ENCODE measurements around the gene AKTIP.
"Not testable (repeated sequence)": the region's sequence is repeated elsewhere in the genome, so short reads cannot be mapped to it uniquely, and the experiment has no call there.

Gene AKTIP

GRCh38 chr16:53515259-53515658 lies 12.2 kb upstream of the AKTIP start:
- DNase-seq: no peak

DNA sequence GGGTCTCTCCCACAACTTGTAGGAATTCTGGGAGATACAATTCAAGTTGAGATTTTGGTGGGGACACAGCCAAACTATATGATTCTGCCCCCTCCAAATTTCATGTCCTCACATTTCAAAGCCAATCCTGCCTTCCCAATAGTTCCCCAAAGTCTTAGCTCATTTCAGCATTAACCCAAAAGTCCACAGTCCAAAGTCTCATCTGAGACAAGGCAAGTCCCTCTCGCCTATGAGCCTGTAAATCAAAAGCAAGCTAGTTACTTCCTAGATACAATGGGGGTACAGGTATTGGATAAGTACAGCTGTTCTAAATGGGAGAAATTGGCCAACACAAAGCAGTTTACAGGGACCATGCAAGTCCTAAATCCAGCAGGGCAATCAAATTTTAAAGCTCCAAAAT lies 9.8 kb upstream of the AKTIP start:
- not testable (repeated sequence) for DNase-seq

DNA sequence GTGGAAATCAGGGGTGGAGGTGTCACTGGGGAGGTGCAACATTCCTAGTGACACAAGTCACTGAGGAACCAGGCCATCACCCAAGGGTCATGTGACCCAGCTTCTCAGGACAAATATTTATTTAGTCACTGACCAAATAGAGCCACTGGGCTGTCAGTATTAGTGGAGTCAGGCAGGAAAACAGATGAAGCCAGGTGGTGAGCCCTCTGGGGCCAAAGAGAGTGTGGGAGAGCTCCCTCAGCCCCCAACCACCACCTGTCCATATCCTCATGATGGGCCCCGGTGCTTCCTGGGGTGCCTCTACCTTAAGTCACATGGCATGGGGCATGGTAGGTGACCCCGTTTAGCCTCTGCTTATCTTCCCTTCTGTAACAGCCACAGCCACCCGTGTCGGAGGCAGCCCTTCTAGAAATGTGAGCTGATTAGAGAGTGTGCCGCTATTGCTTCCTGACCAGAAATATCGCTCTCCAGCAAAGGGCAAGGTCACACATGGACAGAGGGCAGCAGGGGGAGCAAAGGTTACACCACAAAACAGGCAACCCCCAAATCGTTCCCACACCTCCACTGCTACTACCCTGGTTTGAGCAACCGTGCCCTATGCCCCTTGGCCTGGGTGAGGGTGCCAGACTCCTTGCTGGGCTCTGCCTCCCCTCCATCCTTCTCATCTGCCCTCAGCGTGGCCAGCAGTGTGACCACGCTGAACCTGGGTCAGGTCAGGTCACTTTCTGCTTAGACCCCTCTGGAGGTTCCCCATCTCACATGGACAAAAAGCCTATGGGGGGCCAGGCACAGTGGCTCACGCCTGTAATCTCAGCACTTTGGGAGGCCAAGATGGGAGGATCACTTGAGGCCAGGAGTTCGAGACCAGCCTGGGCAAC lies 8.6 kb upstream of the AKTIP start:
- no peak for DNase-seq

DNA sequence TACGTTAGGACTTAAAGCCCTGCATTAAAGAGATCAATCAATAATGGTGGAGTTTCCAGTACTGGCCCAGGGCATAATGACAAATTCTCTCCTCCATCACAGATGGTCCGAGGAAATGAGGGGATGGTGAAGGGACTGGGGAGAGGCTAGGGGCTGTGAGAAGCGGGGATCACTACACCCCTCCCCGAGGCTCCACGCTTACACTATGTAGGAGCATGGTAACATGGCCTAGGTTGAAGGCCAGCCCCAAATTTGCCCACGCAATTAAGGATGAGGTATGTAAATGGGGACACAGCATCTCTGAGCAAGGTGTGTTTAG lies 8.0 kb upstream of the AKTIP start:
- no peak for DNase-seq

- DNase-seq: no peak
Observed at GRCh38 chr16:53510704-53511070, 7.7 kb upstream of the AKTIP start.

DNA sequence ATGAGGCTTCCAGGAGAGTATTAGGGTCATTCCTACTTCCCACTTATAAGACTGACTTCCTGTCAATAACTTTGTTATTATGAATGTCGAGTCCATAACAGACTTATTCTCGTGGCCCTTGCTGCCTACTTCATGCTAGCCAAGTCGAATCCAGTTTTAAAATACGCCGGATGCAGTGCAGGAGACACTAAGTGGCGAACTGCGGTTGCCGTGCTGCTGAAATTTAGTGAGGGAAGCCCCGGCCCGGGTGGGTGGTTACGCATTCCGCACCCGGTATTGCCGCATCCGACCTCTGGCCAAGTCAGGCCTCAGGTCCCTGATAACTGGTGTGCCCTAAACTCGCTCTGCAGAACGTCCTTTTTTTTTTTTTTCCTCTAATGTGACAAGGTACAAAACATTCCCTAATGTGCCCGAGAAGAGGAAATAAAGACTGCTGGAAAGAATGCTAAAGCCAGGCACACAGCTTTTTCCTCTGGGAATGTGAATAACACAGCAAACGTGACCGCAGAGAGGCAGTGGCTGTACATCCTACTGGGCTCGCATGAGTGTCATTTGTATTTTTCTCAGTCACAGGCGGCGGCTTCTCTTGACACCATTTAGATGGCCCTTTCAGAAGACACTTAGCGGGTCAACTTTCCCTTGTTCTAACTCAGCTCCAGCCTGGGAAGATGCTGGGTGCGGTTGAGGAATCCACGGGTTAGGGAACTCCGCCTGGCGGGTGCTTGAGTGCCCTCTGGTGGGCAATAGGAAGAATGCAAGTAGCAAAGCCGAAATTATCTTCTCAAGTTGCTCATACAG lies 7.1 kb upstream of the AKTIP start:
- DNase-seq: no peak

DNA sequence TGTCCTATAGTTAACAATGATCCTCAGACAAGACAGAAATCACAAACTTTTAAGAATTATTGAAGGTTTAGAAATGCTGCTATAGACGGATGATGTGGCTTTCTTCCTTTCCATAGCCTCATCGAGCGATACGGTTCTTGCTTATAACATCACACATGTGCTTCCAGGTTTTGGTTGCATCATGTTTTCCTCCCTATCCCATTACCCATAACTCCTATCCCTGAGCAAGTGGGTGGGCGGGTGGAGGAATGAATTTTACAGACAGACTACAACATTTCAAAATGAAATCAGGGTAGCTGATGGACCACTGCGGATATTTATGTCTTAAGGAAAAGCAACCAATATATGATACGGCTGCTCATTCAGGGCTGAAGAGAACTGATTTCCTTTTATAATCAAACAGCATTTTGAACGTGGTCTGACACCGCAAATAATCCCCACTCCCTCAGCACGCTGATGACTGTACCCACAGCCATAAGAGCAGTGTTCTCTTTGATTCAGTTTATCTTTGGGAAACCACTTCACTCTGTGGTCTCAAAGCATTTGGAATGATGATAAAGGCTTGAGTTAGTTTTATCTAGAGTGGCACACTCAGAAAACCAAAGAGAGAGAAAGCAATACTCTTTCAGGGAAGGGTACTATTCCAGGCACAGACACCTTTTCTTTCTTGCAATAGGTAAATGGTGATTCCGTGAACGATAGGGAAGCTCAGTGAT lies 4.6 kb upstream of the AKTIP start:
- DNase-seq: no peak

DNA sequence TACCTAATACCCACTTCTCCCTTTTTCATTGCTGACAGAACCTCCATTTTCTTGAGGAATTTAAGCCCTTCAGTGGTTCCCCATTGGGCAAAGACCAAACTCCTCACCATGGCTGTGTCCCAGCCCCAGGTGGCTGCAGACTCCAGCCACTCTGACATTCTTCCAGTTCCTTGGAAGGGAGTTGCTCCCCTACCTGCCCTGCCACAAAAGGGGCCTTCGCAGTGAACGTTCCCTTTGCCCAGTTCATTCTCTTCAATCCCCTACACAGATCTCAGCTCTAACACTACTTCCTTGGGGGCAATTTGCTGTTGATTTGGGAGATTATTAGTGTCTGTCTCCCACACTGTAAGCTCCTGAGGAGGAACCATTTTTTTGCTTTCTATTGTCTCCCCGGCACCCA lies 3.2 kb upstream of the AKTIP start:
- no peak for DNase-seq

DNA sequence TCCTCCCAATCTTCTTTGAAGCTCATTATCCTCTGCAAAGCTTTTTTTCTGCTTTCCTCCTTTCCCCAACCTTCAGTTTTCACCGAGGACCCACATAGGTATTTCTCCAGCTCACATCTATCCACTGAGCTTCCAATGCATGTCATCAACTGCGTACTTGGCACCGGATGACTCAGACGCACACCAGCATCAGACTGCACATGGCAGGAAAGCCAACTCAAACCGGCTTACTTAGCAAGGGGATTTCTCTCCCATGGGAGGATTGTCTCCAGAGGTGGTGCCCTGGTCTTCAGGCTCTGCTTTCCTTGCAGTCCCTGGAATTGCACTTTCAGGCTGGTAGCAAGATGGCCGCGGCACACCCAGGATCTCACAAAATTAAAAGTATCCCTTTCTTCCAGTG lies 1.7 kb upstream of the AKTIP start:
- no peak for DNase-seq

- DNase-seq: no peak
Observed at GRCh38 chr16:53503991-53504663, 1.1 kb upstream of the AKTIP start.

DNA sequence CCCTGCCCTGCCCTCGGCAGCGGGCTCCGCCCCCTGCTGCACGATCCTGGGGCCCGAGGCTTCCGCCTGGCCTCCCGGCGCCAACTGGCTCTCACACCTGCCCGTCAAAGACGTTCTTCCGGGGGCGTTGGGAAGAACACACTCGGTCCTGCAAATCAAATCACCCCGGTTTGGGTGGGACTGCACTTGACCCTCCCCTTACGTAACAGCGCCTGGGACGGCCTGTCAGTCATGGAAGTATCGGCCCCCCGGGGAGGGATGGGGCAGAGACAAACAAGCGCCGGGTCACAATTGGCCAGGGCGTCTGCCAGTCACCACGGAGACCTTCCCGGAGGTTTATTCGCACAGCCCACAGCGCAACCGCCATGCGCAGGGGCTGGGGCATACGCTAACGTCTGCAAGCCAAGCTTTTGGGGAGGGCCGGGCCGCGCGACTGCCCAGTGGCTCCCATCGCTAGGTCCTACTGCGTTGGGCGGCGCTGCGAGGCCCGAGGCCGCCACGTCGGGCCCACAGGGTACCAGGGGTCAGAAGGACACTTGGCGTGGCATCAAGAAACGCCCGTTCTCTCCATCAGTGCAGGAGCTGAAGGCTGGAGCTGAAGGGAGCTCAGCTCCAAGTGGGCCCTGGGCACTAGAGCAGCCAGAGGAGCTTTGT lies 388 bp upstream of the AKTIP start:
- peak; percentile 58 for DNase-seq

DNA sequence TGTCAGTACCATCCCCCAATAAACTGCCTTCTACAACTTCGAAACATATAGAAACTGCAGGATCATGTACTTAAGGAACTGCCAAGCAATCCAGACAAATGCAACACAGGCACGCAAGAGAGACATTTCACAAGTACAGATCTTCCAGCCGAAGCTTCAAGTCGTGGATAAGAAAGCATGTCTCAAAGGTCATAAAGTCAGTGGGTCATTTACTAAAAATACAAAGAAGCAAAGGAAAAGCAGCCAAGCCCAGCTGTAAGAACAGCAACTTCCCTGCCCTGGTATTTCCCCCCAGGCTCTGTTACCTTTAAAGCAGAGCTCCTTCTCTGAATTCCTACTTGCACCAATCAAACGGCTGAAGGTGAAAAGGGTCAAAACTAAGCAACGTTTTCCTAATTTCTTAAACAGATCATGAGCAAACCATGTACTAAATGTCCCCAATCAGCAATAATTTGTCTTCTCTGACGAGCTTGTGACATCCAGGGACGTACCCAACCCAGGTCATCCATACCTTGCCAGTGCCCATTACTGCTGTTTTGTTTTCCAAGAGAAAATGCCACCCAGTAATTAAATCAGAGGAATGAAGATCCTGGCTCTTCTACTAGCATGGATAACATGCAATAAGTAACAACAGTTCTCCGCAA lies 1.7 kb downstream of the AKTIP start:
- DNase-seq: no peak

DNA sequence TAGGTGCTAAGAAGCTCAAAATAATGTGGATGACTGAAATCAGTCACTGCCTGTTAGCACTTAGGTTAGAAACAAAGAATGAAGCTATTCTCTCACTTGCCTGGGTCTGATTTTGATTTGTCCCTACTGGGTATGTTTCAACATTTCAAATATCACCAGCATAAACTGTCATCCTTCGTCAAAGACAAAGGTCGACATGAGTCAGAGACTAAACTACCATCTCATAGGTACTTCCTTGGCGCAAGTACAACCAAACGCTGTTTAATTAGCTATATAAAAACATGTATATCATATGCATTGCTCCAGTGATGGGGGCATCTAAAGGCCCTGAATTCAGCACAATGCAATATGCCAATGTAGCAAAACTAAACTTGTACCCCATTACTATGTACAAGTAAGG lies 4.0 kb downstream of the AKTIP start:
- no peak for DNase-seq

DNA sequence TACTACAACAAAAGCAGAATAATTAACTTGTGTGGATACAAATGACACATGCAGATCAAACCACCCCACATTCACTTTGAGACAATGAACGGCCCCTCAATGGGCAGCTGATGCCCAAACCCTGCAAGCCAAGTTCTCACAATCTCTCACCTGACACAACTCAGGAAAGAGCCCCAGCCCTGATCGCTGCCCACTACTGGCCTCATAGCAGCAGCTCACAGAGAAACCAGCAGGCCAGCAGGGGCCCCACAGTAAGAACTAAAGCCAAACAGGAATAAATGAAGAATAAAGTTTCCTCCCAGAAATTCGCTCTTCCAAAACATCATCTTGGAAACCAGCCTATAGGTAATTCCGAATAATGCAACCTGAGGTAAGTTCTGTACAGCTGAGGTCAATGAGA lies 7.7 kb downstream of the AKTIP start:
- DNase-seq: no peak

GRCh38 chr16:53494636-53495035 lies 8.4 kb downstream of the AKTIP start:
- DNase-seq: no peak

DNA sequence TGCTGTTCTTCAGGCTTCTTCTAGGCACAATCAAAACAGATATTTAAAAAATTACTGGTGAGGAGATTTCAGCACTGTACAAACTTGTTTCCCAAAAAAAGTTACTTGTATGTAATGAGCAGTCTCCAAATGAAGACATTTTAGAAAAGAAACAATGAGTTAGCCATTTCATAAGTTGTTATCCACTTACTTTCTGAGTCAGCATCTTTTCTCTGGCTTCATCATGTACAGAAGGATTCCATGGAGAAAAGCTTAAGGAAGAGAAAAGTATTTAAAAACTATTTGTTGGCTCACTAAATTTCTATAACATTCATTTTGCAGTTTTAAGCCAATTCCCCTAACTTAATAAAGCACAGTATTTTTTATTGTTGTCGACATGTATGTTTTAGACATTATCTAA lies 10.5 kb downstream of the AKTIP start:
- no peak for DNase-seq

DNA sequence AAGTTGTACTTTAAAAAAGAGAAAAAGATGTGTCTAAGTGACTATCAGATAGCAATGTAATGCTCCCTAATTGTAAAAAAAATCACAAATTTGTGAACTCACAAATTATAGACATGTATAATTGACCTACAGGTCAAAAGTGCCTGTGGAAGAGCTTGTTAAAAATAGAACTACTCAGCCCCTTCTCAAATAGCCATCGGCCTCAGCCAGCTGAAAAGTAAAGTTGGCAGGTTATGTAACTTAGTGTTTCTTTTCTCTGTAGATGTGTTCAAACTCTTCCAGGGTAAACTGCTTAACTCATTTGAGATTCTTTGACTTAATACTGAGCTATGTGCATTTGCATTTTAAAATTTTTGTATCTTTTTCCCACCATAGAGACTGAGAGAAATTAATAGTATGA lies 13.3 kb downstream of the AKTIP start:
- DNase-seq: no peak

GRCh38 chr16:53486230-53486629 lies 16.8 kb downstream of the AKTIP start:
- DNase-seq: no peak

DNA sequence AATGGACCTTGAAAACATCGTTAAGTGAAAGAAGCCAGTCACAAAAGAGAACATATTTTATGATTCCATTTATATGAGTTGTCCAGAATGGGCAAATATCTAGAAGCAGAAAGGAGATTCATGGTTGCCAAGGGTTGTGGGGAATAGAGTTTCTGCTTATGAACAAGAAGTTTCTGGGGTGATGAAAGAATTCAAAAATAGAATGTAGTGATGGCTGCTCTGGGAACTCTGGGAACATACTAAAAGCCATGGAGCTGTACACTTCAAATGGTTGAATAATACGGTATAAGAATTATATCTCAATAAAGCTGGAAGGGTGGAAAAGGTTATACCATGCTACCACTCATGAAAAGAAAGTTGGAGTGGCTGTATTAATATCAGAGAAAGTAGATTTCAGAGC lies 18.5 kb downstream of the AKTIP start:
- DNase-seq: no peak

DNA sequence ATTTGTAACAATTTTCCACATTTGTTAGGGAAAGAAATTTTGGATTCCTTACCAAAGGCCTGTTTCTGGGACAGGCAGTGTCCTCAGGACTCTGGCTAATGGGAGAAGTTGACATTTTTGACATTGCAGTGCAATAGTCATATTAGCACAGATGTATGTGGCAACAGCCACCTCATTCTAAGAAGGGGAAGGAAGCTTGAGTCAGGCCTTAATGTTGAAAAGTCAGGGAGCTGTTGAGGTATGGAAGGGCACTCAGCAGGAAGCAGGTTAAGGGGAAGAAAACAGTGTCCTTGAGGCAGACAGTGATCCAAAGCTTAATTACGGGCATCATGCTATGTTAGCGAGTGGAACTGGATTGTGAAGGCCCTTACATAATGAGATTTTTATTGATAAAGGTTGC lies 20.9 kb downstream of the AKTIP start:
- DNase-seq: no peak

DNA sequence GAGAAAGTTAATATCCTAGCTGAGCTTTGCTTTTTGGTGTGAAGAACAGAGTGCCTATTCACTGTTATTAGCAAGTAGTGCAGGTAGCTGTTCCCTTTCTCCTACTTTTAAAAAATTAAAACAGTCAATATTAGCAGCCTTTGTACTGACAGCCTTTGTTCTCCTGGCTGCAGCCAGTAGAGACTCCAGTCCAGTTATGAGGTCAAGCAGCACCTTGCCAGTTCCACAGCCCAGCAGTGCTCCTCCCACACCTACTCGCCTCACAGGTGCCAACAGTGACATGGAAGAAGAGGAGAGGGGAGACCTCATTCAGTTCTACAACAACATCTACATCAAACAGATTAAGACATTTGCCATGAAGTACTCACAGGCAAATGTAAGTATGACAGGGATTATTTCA lies 22.6 kb downstream of the AKTIP start:
- no peak for DNase-seq

GRCh38 chr16:53478965-53479364 lies 24.0 kb downstream of the AKTIP start:
- DNase-seq: no peak
